Measurements from ENCODE around the gene AQP9.
"Not testable (repeated sequence)": the region's sequence is repeated elsewhere in the genome, so short reads cannot be mapped to it uniquely, and the experiment has no call there.

DNA sequence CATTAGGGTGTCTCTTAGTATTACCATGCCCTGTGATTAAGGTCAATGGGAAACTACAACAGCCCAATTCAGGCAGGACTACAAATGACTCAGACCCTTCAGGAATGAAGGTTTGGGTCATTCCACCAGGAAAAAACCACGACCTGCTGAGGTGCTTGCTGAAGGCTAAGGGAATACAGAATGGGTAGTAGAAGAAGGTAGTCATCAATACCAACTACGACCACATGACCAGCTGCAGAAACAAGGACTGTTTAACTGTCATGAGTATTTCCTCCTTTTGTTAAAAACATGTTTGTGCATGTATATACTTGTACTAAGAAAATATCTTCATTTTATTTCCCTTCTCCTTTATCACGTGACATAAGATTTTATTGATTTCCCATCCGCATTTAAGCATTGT, 71.8 kb downstream of the AQP9 start:
- TF ChIP-seq, protein P1, sequence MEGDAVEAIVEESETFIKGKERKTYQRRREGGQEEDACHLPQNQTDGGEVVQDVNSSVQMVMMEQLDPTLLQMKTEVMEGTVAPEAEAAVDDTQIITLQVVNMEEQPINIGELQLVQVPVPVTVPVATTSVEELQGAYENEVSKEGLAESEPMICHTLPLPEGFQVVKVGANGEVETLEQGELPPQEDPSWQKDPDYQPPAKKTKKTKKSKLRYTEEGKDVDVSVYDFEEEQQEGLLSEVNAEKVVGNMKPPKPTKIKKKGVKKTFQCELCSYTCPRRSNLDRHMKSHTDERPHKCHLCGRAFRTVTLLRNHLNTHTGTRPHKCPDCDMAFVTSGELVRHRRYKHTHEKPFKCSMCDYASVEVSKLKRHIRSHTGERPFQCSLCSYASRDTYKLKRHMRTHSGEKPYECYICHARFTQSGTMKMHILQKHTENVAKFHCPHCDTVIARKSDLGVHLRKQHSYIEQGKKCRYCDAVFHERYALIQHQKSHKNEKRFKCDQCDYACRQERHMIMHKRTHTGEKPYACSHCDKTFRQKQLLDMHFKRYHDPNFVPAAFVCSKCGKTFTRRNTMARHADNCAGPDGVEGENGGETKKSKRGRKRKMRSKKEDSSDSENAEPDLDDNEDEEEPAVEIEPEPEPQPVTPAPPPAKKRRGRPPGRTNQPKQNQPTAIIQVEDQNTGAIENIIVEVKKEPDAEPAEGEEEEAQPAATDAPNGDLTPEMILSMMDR (IDR thresholded peaks at IDR 0.05) = not testable (repeated sequence)
- TF ChIP-seq POLR2A (IDR thresholded peaks at IDR 0.05) = not testable (repeated sequence)
